Measurements from ENCODE around the gene GATM. TPM values are rescaled to one million over a fixed set of nuclear protein-coding genes. Genes with fewer than 3 reads are reported as not detected.

The GATM gene
- total and polyA plus RNA-seq, 4 donors, result 6.9 to 74.6 (median 29.9) TPM

DNA sequence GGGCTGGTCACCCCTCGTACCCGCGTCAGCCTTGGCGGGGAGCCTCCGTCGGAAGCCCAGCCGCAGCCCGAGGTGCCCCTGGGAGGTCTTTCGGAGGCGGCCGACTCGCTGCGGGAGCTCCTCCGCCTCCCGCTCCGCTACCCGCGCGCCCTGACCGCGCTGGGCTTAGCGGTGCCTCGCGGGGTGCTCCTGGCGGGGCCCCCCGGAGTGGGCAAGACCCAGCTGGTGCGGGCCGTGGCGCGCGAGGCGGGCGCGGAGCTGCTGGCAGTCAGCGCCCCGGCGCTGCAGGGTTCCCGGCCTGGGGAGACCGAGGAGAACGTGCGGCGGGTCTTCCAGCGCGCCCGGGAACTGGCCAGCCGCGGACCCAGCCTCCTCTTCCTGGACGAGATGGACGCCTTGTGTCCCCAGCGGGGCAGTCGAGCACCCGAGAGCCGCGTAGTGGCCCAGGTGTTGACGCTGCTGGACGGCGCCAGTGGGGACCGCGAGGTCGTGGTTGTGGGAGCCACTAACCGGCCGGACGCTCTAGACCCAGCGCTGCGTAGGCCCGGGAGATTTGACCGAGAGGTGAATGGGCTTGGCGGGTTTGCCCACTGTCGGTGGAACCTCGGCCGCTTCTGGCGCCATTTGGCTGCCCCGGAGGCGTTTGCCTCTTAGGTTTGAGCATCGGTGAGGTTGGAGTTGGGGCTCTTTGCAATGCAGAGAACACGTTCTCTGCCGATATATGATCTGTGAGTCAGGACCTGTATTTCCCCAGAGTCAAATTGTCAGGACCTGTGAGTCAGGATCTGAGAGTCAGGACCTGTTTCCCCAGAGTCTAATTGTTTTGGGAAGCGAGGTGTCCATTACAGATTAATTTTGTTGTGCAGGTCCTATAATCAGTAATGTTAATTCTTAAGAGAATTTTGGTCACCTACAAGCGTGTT lies 24.9 kb upstream of the GATM start:
- ATAC-seq (ENCODE audit: low FRiP score) (peak; percentile 17), DNase-seq (peak; percentile 65 to 81)
- peak overlapping the region in 1 of 2 donors; percentile 78 for H3K27ac ChIP-seq (ENCODE audit: low read depth in 1 of 2, low read length in 2 of 2)
- H3K27me3 ChIP-seq (ENCODE audit: control insufficient read depth in 1 of 2, insufficient read depth in 2 of 2, low read length in 1 of 2), result no peaks in the 10 kb centered on the region
- intact Hi-C loops (cut with DNase I), result loop anchor here (2.0 to 5.0 kb wide), 6 partner anchors 96 to 240 kb away; partner anchors contain the start of gene BLOC1S6 (in 1 of the 2)
- peak overlapping the region; percentile 57 to 82 for H3K4me3 ChIP-seq (ENCODE audit: low read length in 2 of 2)
- WGBS, 2 donors, result 1 to 2% methylated on average over 51 to 79 of the region's 79 CpGs
- H3K4me1 ChIP-seq (ENCODE audit: control insufficient read depth in 1 of 2, insufficient read depth in 2 of 2, low read length in 2 of 2), result no peaks in the 10 kb centered on the region
- no peaks in the 10 kb centered on the region for H3K9me3 ChIP-seq (ENCODE audit: control insufficient read depth, low read length)
- H3K36me3 ChIP-seq (ENCODE audit: control insufficient read depth in 1 of 2, insufficient read depth in 2 of 2, low read length in 1 of 2), result peaks cover 0 to 2% of the 10 kb centered on the region in 2 donors

DNA sequence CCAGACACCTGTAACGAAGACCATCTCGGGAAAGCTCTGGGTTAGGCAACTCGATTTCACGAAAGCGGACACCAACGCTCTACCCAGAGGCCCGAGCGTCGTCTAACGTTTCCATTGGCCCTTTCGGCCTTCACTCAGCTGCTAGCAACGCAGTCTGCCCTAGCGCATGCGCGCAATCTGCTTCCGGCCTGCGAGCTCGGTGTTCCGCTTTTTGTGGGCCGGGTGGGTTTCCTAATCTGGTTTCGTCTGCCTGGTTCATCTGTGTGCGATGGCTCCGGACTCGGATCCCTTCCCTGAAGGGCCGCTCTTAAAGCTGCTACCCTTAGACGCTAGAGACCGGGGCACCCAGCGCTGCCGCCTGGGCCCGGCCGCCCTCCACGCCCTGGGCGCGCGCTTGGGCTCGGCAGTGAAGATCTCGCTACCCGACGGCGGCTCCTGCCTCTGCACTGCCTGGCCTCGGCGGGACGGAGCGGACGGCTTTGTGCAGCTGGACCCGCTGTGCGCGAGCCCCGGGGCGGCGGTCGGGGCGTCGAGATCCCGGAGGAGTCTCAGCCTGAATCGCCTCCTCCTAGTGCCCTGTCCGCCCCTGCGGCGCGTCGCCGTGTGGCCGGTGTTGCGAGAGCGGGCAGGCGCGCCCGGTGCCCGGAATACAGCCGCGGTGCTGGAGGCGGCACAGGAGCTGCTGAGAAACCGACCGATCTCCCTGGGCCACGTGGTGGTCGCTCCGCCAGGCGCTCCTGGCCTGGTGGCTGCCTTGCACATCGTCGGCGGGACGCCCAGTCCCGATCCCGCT lies 24.0 kb upstream of the GATM start:
- Histone ChIP-seq H3K36me3 (ENCODE audit: control insufficient read depth in 1 of 2, insufficient read depth in 2 of 2, low read length in 1 of 2) (peaks cover 0 to 2% of the 10 kb centered on the region in 2 donors), H3K4me1 (ENCODE audit: control insufficient read depth in 1 of 2, insufficient read depth in 2 of 2, low read length in 2 of 2) (no peaks in the 10 kb centered on the region), H3K4me3 (ENCODE audit: low read length in 2 of 2) (peak overlapping the region; percentile 57 to 82), H3K9me3 (ENCODE audit: control insufficient read depth, low read length) (no peaks in the 10 kb centered on the region), H3K27me3 (ENCODE audit: control insufficient read depth in 1 of 2, insufficient read depth in 2 of 2, low read length in 1 of 2) (no peaks in the 10 kb centered on the region), H3K27ac (ENCODE audit: low read depth in 1 of 2, low read length in 2 of 2) (peak overlapping the region; percentile 38 to 78)
- intact Hi-C loops (cut with DNase I), result loop anchor here (2.0 to 5.0 kb wide), 6 partner anchors 96 to 240 kb away; partner anchors contain the start of gene BLOC1S6 (in 1 of the 2)
- WGBS, 2 donors, result 0% methylated on average over 59 to 84 of the region's 84 CpGs
- peak; percentile 98 for DNase-seq
- ATAC-seq (ENCODE audit: low FRiP score), result peak; percentile 98

GRCh38 chr15:45401665-45402161 lies 23.4 kb upstream of the GATM start:
- ATAC-seq (ENCODE audit: low FRiP score) (peak; percentile 34), DNase-seq (no peak)
- Histone ChIP-seq H3K27me3 (ENCODE audit: control insufficient read depth in 1 of 2, insufficient read depth in 2 of 2, low read length in 1 of 2) (no peaks in the 10 kb centered on the region), H3K4me1 (ENCODE audit: control insufficient read depth in 1 of 2, insufficient read depth in 2 of 2, low read length in 2 of 2) (no peaks in the 10 kb centered on the region), H3K36me3 (ENCODE audit: control insufficient read depth in 1 of 2, insufficient read depth in 2 of 2, low read length in 1 of 2) (peaks cover 0 to 2% of the 10 kb centered on the region in 2 donors), H3K27ac (ENCODE audit: low read depth in 1 of 2, low read length in 2 of 2) (peak overlapping the region; percentile 38 to 57), H3K9me3 (ENCODE audit: control insufficient read depth, low read length) (no peaks in the 10 kb centered on the region), H3K4me3 (ENCODE audit: low read length in 2 of 2) (peak overlapping the region; percentile 56 to 57)
- WGBS, 2 donors, result 2% methylated on average over 12 of the region's 12 CpGs
- intact Hi-C loops (cut with DNase I), result loop anchor here (2.0 to 5.0 kb wide), 6 partner anchors 95 to 239 kb away; partner anchors contain the start of gene BLOC1S6 (in 1 of the 2)

DNA sequence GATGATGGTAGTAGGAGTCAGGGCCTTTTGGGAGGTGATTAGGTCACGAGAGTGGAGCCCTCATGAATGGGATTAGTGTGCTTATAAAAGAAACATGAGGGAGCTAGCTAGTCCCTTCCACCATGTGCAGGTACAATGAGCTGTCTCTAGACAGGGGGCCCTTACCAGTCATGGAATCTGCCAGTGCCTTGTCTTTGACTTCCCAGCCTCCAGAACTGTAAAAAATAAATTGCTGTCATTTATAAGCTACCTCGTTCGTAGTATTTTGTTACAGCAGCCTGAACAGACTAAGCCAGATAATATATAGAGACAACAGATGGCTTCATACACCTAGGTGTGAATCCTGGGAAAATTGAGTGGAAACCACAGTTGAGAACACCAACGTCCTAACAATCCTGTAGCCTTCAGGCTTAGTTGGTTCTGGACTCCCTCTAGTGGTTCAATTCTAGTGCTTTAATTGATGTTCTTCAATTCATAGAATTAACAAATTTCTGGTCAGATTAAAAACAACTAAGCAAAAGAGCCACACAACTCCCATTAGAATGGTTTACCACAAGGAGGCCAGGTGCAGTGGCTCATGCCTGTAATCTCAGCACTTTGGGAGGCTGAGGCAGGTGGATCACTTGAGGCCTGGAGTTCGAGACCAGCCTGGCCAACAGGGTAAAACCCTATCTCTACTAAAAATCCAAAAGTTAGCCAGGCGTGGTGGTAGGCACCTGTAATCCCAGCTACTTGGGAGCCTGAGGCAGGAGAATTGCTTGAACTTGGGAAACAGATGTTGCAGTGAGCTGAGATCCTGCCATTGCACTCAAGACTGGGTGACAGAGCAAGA lies 21.3 kb upstream of the GATM start:
- Histone ChIP-seq H3K36me3 (ENCODE audit: control insufficient read depth in 1 of 2, insufficient read depth in 2 of 2, low read length in 1 of 2) (no peaks in the 10 kb centered on the region), H3K9me3 (ENCODE audit: control insufficient read depth, low read length) (no peaks in the 10 kb centered on the region), H3K27ac (ENCODE audit: low read depth in 1 of 2, low read length in 2 of 2) (no peak overlapping the region), H3K4me1 (ENCODE audit: control insufficient read depth in 1 of 2, insufficient read depth in 2 of 2, low read length in 2 of 2) (no peaks in the 10 kb centered on the region), H3K27me3 (ENCODE audit: control insufficient read depth in 1 of 2, insufficient read depth in 2 of 2, low read length in 1 of 2) (no peaks in the 10 kb centered on the region), H3K4me3 (ENCODE audit: low read length in 2 of 2) (no peak overlapping the region)
- ATAC-seq (ENCODE audit: low FRiP score), result no peak
- intact Hi-C loops (cut with DNase I), result loop anchor here (1.0 to 5.0 kb wide), 5 partner anchors 92 to 232 kb away; partner anchors contain the start of gene BLOC1S6 (in 1 of the 2)
- 49 to 50% methylated on average over 6 of the region's 6 CpGs for WGBS, 2 donors
- DNase-seq, result no peak

GRCh38 chr15:45397116-45397665 lies 18.8 kb upstream of the GATM start:
- no peak overlapping the region for H3K27ac ChIP-seq (ENCODE audit: low read depth in 1 of 2, low read length in 2 of 2)
- intact Hi-C loops (cut with DNase I), result no loop called here
- H3K4me1 ChIP-seq (ENCODE audit: control insufficient read depth in 1 of 2, insufficient read depth in 2 of 2, low read length in 2 of 2), result no peaks in the 10 kb centered on the region
- no peak for ATAC-seq (ENCODE audit: low FRiP score)
- no peak for DNase-seq
- no peaks in the 10 kb centered on the region for H3K9me3 ChIP-seq (ENCODE audit: control insufficient read depth, low read length)
- no peaks in the 10 kb centered on the region for H3K27me3 ChIP-seq (ENCODE audit: control insufficient read depth in 1 of 2, insufficient read depth in 2 of 2, low read length in 1 of 2)
- H3K36me3 ChIP-seq (ENCODE audit: control insufficient read depth in 1 of 2, insufficient read depth in 2 of 2, low read length in 1 of 2), result no peaks in the 10 kb centered on the region
- 57 to 58% methylated on average over 6 of the region's 6 CpGs for WGBS, 2 donors
- no peak overlapping the region for H3K4me3 ChIP-seq (ENCODE audit: low read length in 2 of 2)

GRCh38 chr15:45395943-45396342 lies 17.6 kb upstream of the GATM start:
- DNase-seq, result no peak
- H3K27me3 ChIP-seq (ENCODE audit: control insufficient read depth in 1 of 2, insufficient read depth in 2 of 2, low read length in 1 of 2), result no peaks in the 10 kb centered on the region
- WGBS, 2 donors, result 74 to 85% methylated on average over 4 of the region's 4 CpGs
- H3K4me3 ChIP-seq (ENCODE audit: low read length in 2 of 2), result no peak overlapping the region
- H3K9me3 ChIP-seq (ENCODE audit: control insufficient read depth, low read length), result no peaks in the 10 kb centered on the region
- intact Hi-C loops (cut with DNase I), result no loop called here
- no peaks in the 10 kb centered on the region for H3K36me3 ChIP-seq (ENCODE audit: control insufficient read depth in 1 of 2, insufficient read depth in 2 of 2, low read length in 1 of 2)
- H3K27ac ChIP-seq (ENCODE audit: low read depth in 1 of 2, low read length in 2 of 2), result no peak overlapping the region
- H3K4me1 ChIP-seq (ENCODE audit: control insufficient read depth in 1 of 2, insufficient read depth in 2 of 2, low read length in 2 of 2), result no peaks in the 10 kb centered on the region
- ATAC-seq (ENCODE audit: low FRiP score), result no peak

GRCh38 chr15:45394681-45395080 lies 16.3 kb upstream of the GATM start:
- intact Hi-C loops (cut with DNase I), result no loop called here
- no peak for ATAC-seq (ENCODE audit: low FRiP score)

More at GRCh38 chr15:45394681-45395080, 16.3 kb upstream of the GATM start:
- Histone ChIP-seq H3K27ac (ENCODE audit: low read depth in 1 of 2, low read length in 2 of 2) (no peak overlapping the region), H3K9me3 (ENCODE audit: control insufficient read depth, low read length) (no peaks in the 10 kb centered on the region), H3K27me3 (ENCODE audit: control insufficient read depth in 1 of 2, insufficient read depth in 2 of 2, low read length in 1 of 2) (no peaks in the 10 kb centered on the region), H3K36me3 (ENCODE audit: control insufficient read depth in 1 of 2, insufficient read depth in 2 of 2, low read length in 1 of 2) (no peaks in the 10 kb centered on the region), H3K4me3 (ENCODE audit: low read length in 2 of 2) (no peak overlapping the region), H3K4me1 (ENCODE audit: control insufficient read depth in 1 of 2, insufficient read depth in 2 of 2, low read length in 2 of 2) (no peaks in the 10 kb centered on the region)
- WGBS, 2 donors, result 70% methylated on average over 2 of the region's 2 CpGs
- DNase-seq, result no peak

All from aorta (tissue), 5 donors.